IPS DF 19.7 (cell line): ENCODE measurements around the gene SDR42E2.
"Not testable (repeated sequence)": the region's sequence is repeated elsewhere in the genome, so short reads cannot be mapped to it uniquely, and the experiment has no call there.

Experiments
- DNase-seq: peaks from one replicate; pipeline ENCODE4 v3.0.0-alpha.2; 2013; ENCODE audit warnings: low read depth, low spot score

The SDR42E2 gene

GRCh38 chr16:22161401-22161800 lies 905 bp upstream of the SDR42E2 start:
- DNase-seq = no peak

GRCh38 chr16:22162656-22163009 lies 327 bp downstream of the SDR42E2 start:
- no peak for DNase-seq

DNA sequence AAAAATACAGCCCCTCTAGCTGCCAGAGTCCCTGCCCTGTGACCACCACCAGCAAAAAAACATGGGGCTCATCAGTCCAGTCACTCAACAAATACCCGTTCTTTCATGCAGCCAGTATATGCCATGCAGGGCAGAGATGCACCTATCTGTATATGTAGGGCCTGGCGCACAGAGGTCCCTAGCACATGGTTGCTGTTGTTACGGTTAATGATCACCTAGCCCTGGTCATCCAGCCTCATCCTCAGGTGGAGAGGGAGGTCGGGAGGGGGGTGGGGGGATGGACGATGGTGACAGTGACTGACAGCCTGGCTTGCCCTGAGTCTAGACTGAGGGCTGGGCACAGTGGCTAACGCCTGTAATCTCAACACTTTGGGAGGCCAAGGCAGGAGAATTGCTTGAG lies 1.5 kb downstream of the SDR42E2 start:
- no peak for DNase-seq

GRCh38 chr16:22164482-22164881 lies 2.2 kb downstream of the SDR42E2 start:
- no peak for DNase-seq

GRCh38 chr16:22165508-22166285 lies 3.4 kb downstream of the SDR42E2 start:
- DNase-seq = no peak

DNA sequence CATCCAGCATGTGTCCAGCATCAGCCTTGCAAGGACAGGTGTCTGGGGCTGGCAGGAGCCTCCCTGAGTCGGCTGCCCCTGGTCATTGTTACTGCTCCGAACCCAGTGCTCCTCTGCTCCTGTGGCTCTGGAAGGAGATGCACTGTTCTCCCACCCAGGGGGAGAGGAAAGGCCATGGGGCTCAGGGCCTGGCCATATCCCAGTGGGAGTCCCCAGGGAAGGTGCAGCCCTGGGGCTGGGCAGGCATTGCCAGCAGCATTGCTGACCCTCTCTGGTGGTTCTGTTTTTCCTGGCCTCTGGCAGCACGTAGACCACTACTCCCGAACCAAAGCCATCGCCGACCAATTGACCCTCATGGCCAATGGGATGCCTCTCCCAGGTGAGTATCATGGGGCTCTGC lies 9.6 kb downstream of the SDR42E2 start:
- DNase-seq = no peak

DNA sequence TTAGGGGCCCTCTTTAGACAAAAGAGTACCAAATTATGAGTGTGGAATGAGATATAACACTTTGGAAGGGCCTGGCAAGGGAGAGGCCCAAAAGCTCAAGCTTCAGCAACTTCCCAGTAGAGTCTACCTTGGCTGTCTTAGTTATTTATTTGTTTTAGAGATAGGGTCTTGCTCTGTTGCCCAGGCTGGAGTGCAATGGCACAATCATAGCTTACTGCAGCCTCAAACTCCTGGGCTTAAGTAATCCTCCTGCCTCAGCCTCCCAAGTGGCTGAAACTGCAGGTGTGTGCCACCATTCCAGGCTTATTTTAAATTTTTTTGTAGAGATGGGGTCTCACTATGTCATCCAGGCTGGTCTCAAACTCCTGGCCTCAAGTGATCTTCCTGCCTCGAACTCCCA lies 10.3 kb downstream of the SDR42E2 start:
- not testable (repeated sequence) for DNase-seq

DNA sequence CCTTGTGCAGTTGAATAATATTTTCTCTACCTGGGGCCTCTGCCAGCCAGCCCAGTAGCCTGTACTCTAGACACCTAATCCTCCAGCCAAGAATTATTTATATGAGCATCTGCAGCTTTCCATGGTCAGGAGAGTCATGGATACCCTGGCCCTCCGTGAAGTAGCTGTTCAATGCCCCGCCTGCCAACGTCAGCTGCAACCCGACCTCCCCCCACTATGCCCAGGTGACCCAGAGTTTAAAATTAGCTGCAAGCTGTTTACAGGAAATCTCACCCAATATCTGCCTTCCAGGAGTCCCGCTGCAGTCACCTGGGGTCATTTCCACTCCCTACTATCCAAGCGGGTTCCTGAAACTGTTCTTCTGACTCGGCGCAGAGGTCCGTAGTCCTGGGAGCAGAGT lies 12.3 kb downstream of the SDR42E2 start:
- no peak for DNase-seq

- DNase-seq = no peak
Measured at GRCh38 chr16:22177968-22178930, 15.9 kb downstream of the SDR42E2 start.

DNA sequence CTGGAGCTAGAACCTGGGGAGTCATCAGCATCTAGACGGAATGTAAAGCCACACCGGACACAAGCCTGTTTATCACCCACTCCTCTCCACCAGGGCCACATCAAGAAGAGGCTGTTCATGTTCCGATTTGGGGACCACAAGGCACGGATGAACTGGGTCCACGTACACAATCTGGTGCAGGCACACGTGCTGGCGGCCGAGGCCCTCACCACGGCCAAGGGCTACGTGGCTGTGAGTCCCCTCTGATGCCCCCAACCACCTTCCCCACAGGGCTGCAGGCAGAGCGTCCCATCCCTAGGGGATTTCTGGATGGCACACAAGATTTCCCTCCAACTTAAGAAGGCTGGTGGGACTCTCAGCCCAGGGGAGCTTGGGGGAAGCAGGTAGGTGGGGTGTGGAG lies 19.1 kb downstream of the SDR42E2 start:
- no peak for DNase-seq

GRCh38 chr16:22181843-22182242 lies 19.5 kb downstream of the SDR42E2 start:
- DNase-seq = no peak

DNA sequence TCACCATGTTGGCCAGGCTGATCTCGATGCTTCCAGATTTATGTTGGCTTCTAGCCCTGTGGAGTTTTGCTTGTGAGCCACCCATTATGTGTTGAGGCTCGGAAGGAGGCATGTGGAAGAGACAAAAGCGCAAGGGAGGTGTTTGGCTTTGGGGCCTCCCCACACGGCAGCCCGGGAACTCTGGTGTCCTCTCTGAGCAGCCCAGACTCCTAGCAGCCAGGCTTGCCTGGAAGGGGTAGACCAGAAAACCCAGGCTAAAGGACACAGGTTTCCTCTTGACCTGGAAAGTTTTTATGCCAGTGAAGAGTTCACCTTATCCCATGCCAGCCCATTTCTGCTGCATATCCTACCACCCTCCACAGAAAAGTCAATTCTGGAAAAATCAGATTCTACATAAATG lies 21.0 kb downstream of the SDR42E2 start:
- DNase-seq = no peak

DNA sequence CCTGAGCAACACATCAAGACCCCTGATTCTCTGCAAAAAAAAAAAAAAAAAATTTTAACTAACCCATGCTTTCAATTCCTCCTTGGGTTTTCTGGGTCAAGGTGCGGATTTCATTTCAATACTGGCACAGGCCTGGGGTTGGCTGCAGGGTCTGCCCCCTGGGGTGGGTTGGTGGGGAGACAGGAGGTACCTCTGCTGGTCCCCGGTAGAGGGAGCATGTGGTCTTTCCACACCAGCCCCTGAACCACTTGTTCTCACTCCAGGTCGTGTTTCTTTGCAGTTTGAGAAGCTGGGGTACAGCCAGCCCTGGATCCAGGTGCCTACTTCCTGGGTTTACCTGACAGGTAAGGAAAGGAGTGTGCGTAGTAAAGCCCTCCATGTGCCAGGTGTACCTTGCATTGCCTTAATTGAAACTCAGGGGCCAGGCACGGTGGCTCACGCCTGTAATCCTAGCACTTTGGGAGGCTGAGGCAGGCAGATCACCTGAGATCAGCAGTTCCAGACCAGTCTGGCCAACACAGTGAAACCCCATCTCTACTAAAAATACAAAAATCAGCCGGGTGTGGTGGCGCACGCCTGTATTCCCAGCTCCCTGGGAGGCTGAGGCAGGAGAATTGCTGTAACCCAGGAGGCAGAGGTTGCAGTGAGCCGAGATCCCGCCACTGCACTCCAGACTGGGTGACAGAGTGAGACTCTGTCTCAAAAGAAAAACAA lies 21.8 kb downstream of the SDR42E2 start:
- no peak for DNase-seq

GRCh38 chr16:22184615-22184968 lies 22.3 kb downstream of the SDR42E2 start:
- DNase-seq = no peak

DNA sequence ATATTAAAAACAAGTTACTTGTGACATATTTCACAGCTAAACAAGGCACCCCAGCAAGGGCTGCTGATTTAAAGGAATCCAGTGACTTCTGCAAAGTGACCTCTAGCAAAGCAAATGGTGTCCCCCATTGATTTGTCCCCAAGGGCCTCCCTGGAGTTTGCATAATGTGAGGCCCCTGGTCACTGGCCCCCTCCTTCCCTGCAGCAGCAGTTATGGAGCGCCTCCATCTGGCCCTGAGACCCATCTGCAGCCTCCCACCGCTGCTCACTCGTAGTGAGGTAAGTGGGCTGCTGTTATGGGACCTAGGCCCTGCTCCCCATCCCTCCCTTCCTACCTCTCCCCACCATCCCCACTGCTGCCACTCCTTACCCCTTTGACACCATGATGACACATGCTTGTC lies 24.2 kb downstream of the SDR42E2 start:
- no peak for DNase-seq

DNA sequence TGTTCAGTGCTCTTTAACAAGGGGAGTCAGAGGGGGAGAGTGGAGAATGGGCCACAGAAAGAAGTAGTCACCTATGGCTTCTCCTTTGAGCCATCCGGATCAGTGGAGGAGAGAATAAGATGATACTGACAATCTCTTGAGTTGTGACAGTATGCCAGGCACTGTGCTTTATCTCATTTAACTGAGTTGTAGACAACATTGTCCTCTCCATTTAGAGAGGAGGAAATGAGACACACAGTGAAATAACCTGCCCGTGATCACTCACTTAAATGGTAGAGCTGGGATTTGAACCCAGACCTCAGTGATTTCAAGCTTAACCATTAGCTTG lies 25.9 kb downstream of the SDR42E2 start:
- no peak for DNase-seq

DNA sequence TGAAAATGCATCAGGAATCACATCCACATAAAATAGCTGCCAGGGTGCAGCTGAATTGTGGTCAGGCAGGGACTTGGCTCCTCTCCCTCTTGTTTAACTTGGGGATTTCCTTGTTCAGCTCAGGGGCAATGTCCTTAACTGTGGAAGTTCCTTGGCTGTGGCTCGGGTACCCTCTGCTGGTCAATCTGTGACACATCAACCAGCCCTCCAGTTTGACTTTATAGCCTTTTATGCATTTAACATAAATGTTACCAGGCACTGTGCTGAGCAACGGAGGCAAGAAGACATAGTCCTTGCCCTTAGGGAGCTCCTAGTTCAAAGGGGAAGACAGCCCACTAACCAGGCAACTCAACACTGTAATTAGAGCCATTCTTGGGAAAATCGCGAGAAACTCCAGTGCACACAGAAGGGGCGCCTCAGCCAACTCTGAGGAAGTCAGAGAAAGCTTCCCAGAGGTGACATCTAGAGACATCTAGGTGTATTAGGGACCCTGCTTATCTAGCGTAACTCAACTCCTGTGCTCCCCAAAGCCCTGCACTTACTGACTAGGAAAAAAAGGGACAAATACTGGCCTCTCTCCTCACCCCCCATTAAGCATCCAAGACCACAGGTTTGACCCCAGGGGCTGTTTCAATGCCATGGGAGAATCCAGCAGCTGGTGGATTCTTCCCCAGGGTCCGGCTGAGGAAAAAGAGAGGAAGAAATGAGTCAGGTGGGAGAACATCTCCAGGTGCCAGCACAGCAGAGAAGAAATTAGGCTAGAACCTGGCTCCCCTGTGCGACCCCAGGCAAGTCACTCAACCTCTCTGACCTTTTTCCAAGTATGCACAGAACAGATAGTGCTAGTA lies 26.5 kb downstream of the SDR42E2 start:
- no peak for DNase-seq

DNA sequence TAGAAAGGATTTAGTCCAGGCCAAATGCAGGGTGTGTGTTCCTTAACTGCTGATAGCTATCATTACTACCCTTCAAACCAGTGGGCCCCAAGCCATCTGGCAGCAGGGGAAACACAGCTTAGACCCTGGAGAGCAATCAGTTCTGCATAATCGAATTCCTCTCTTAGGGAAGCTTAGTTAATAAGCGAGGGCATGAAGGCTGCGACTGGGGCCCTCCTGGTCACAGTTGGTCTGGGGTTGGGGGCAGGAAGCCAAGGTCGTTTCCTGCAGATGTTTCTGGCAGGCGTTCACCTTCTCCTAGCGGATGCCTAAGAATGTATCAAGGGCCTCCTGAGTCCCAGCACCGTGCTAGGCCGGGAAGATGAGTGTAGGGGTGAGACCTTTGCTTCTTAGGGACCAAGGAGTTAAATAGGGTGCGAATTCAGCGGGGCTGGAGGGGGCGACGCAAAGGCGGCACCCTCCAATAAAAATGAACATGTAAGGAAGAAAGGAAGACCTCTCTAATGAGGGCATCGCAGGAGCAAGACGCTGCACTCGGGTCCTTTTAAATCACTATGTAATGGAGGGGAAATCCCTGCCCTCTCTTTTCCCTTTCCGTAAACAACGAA lies 27.3 kb downstream of the SDR42E2 start:
- DNase-seq = no peak

DNA sequence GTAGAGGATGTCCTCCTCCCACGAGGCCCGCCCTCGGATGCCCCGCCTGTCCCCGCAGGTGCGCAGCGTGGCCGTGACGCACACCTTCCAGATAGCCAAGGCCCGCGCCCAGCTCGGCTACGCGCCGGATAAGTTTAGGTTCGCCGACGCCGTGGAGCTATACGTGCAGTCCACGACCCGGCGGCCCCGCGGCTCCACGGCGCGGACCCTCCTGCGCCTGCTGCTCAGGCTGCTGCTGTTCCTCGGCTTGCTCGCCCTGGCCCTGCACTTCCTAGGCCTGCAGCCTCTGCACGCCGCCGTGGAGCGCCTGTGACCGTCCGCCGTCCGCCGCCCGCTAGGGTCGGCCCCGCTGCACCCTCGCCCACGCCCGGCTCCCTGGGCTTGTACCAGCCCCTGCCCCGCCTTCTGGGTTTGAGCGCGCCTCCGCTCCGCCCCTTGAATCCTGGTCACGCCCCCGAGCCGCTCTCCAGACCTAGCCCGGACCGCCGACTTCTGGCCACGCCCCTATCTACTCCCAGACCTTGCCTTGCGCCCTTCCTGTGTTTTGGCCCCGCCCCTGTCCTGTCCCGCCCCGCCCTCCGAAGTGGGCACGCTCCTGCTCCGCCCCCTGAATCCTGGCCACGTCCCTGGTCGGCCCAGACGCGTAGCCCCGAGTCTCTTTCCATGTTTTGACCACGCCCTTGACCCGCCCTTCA lies 27.9 kb downstream of the SDR42E2 start:
- no peak for DNase-seq

DNA sequence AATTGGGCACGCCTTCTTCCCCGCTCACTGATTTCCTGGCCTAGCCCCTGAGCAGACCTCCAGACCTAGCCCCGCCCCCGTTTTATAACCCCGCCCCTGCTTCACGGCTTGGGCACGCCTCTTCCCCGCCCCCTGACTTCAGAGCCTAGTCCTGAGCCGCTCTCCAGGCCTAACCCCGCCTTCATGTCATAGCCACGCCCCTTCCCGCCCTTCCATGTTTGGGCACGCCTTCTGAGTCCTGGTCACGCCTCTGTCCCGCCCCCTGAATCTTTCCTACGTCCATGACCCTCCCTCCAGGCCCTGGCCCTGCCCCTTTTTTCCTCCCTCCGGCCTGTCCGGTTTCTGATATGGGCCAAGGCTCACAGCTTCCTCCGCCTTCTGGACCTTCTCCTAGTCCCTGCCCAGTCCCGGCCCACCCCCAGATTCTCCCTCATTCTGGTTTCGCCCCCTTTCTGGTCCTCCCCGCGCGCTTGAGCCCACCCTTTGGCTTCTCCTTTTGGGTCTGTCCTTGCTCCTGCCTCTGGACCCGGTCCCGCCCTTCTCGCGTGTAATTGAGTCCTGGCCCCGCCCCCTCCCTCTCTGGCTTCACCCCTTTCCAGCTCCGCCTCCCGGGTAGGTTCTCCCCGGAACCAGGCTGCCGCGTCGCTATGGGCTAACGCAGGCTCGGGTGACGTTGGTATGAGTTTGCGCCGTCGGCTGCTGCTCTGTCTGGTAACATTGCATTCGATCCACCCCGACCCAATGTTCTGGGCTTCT lies 28.6 kb downstream of the SDR42E2 start:
- no peak for DNase-seq
